Activated naive CD8-positive, alpha-beta T cell treated with anti-CD3 and anti-CD28 coated beads, Interleukin-2, amount 50 U/mL, for 24 hours (primary cell): Measurements from ENCODE around the gene SMCR8.
"Not testable (repeated sequence)": the region's sequence is repeated elsewhere in the genome, so short reads cannot be mapped to it uniquely, and the experiment has no call there.

Experiments used
- ATAC-seq: fragments of 150-1000 bp; cut with Tn5 transposase; one replicate; pipeline ENCODE4 v1.10.0; 2021
- DNase-seq: peaks from one replicate; pipeline ENCODE4 v3.0.0; 2021
- H3K27ac Mint-ChIP-seq: one replicate; pipeline ENCODE4 v1.8.0; 2021; ENCODE audit warnings: mild to moderate bottlenecking, mixed read lengths
- H3K27me3 Mint-ChIP-seq: one replicate; pipeline ENCODE4 v1.8.0; 2021; ENCODE audit warnings: mixed read lengths
- H3K36me3 Mint-ChIP-seq: one replicate; pipeline ENCODE4 v1.8.0; 2021; ENCODE audit warnings: low read depth, mixed read lengths
- H3K4me1 Mint-ChIP-seq: one replicate; pipeline ENCODE4 v1.8.0; 2021; ENCODE audit warnings: mixed read lengths
- H3K4me3 Mint-ChIP-seq: one replicate; pipeline ENCODE4 v1.8.0; 2021; ENCODE audit warnings: mild to moderate bottlenecking, moderate library complexity, mixed read lengths
- H3K9me3 Mint-ChIP-seq: one replicate; pipeline ENCODE4 v1.8.0; 2021; ENCODE audit warnings: mixed read lengths

Gene SMCR8

GRCh38 chr17:18303206-18303605 is 11.9 kb upstream of the SMCR8 start:
- H3K27ac Mint-ChIP-seq, DNase-seq, H3K27me3 Mint-ChIP-seq, H3K9me3 Mint-ChIP-seq, ATAC-seq, H3K4me1 Mint-ChIP-seq, H3K4me3 Mint-ChIP-seq: not testable (repeated sequence)
- H3K36me3 Mint-ChIP-seq = peaks cover 54% of the 10 kb centered on the region

GRCh38 chr17:18309202-18309601 is 5.9 kb upstream of the SMCR8 start:
- Mint-ChIP-seq H3K27ac (no peak overlapping the region), H3K36me3 (peaks cover 61% of the 10 kb centered on the region), H3K4me1 (peaks cover 31% of the 10 kb centered on the region), H3K4me3 (no peak overlapping the region), H3K27me3 (no peaks in the 10 kb centered on the region), H3K9me3 (no peaks in the 10 kb centered on the region)
- DNase-seq (no peak), ATAC-seq (no peak)

- Mint-ChIP-seq H3K27ac (peak overlapping the region; percentile 100), H3K9me3 (no peaks in the 10 kb centered on the region), H3K27me3 (no peaks in the 10 kb centered on the region), H3K4me1 (peaks cover 69% of the 10 kb centered on the region), H3K4me3 (peak overlapping the region; percentile 98), H3K36me3 (peaks cover 54% of the 10 kb centered on the region)
- no peak for ATAC-seq
- no peak for DNase-seq
These were observed 898 bp upstream of the SMCR8 start for GRCh38 chr17:18314059-18314730.

- peaks cover 49% of the 10 kb centered on the region for H3K36me3 Mint-ChIP-seq
These were observed 449 bp downstream of the SMCR8 start for GRCh38 chr17:18315562-18315922.

GRCh38 chr17:18315961-18316360 is 868 bp downstream of the SMCR8 start:
- Mint-ChIP-seq H3K27me3 (no peaks in the 10 kb centered on the region), H3K4me1 (peaks cover 78% of the 10 kb centered on the region), H3K4me3 (peak overlapping the region; percentile 98), H3K36me3 (peaks cover 47% of the 10 kb centered on the region), H3K27ac (peak overlapping the region; percentile 100), H3K9me3 (no peaks in the 10 kb centered on the region)
- DNase-seq = no peak
- no peak for ATAC-seq

More at GRCh38 chr17:18315562-18315922, 449 bp downstream of the SMCR8 start:
- Mint-ChIP-seq H3K4me3 (peak overlapping the region; percentile 98), H3K27me3 (no peaks in the 10 kb centered on the region), H3K4me1 (peaks cover 76% of the 10 kb centered on the region), H3K27ac (peak overlapping the region; percentile 100), H3K9me3 (no peaks in the 10 kb centered on the region)
- no peak for ATAC-seq
- no peak for DNase-seq

GRCh38 chr17:18318117-18318516 is 3.0 kb downstream of the SMCR8 start:
- Mint-ChIP-seq H3K4me1 (peaks cover 65% of the 10 kb centered on the region), H3K4me3 (peak overlapping the region; percentile 24), H3K27me3 (no peaks in the 10 kb centered on the region), H3K9me3 (no peaks in the 10 kb centered on the region), H3K36me3 (peaks cover 31% of the 10 kb centered on the region), H3K27ac (no peak overlapping the region)
- ATAC-seq = no peak
- no peak for DNase-seq

GRCh38 chr17:18318771-18319450 is 3.8 kb downstream of the SMCR8 start:
- no peaks in the 10 kb centered on the region for H3K9me3 Mint-ChIP-seq
- DNase-seq (no peak), ATAC-seq (no peak)
- peaks cover 57% of the 10 kb centered on the region for H3K4me1 Mint-ChIP-seq
- peaks cover 23% of the 10 kb centered on the region for H3K36me3 Mint-ChIP-seq
- no peaks in the 10 kb centered on the region for H3K27me3 Mint-ChIP-seq
- peak overlapping the region; percentile 41 for H3K27ac Mint-ChIP-seq
- H3K4me3 Mint-ChIP-seq = peak overlapping the region; percentile 11

GRCh38 chr17:18319604-18320256 is 4.6 kb downstream of the SMCR8 start:
- Mint-ChIP-seq H3K4me3 (no peak overlapping the region), H3K27ac (peak overlapping the region; percentile 10), H3K9me3 (no peaks in the 10 kb centered on the region), H3K36me3 (peaks cover 19% of the 10 kb centered on the region), H3K27me3 (no peaks in the 10 kb centered on the region), H3K4me1 (peaks cover 57% of the 10 kb centered on the region)
- DNase-seq (no peak), ATAC-seq (no peak)

- no peak for ATAC-seq
- no peaks in the 10 kb centered on the region for H3K27me3 Mint-ChIP-seq
These were observed 5.2 kb downstream of the SMCR8 start for GRCh38 chr17:18320301-18320700.

GRCh38 chr17:18321309-18321708 is 6.2 kb downstream of the SMCR8 start:
- Mint-ChIP-seq H3K9me3 (no peaks in the 10 kb centered on the region), H3K27me3 (no peaks in the 10 kb centered on the region), H3K4me1 (peaks cover 56% of the 10 kb centered on the region), H3K36me3 (peaks cover 23% of the 10 kb centered on the region), H3K27ac (no peak overlapping the region), H3K4me3 (no peak overlapping the region)
- DNase-seq (no peak), ATAC-seq (no peak)

More at GRCh38 chr17:18320301-18320700, 5.2 kb downstream of the SMCR8 start:
- H3K4me3 Mint-ChIP-seq = no peak overlapping the region
- peaks cover 59% of the 10 kb centered on the region for H3K4me1 Mint-ChIP-seq
- no peaks in the 10 kb centered on the region for H3K9me3 Mint-ChIP-seq
- no peak overlapping the region for H3K27ac Mint-ChIP-seq
- H3K36me3 Mint-ChIP-seq = peaks cover 25% of the 10 kb centered on the region
- DNase-seq = no peak

- Mint-ChIP-seq H3K36me3 (peaks cover 13% of the 10 kb centered on the region), H3K27ac (no peak overlapping the region), H3K4me3 (no peak overlapping the region), H3K4me1 (peaks cover 44% of the 10 kb centered on the region), H3K9me3 (no peaks in the 10 kb centered on the region), H3K27me3 (no peaks in the 10 kb centered on the region)
- no peak for DNase-seq
- no peak for ATAC-seq
These were observed 7.4 kb downstream of the SMCR8 start for GRCh38 chr17:18322522-18322921.

GRCh38 chr17:18323007-18323406 is 7.9 kb downstream of the SMCR8 start:
- H3K36me3 Mint-ChIP-seq = peaks cover 10% of the 10 kb centered on the region
- no peaks in the 10 kb centered on the region for H3K9me3 Mint-ChIP-seq
- H3K4me3 Mint-ChIP-seq = no peak overlapping the region
- DNase-seq (no peak), ATAC-seq (no peak)
- peak overlapping the region; percentile 42 for H3K27ac Mint-ChIP-seq
- H3K27me3 Mint-ChIP-seq = no peaks in the 10 kb centered on the region
- peaks cover 39% of the 10 kb centered on the region for H3K4me1 Mint-ChIP-seq

- H3K4me1 Mint-ChIP-seq = peaks cover 33% of the 10 kb centered on the region
- no peaks in the 10 kb centered on the region for H3K27me3 Mint-ChIP-seq
- no peaks in the 10 kb centered on the region for H3K9me3 Mint-ChIP-seq
- ATAC-seq (no peak), DNase-seq (no peak)
- peak overlapping the region; percentile 42 for H3K27ac Mint-ChIP-seq
- peaks cover 11% of the 10 kb centered on the region for H3K36me3 Mint-ChIP-seq
- no peak overlapping the region for H3K4me3 Mint-ChIP-seq
These were observed 8.5 kb downstream of the SMCR8 start for GRCh38 chr17:18323507-18324139.

- Mint-ChIP-seq H3K27me3 (no peaks in the 10 kb centered on the region), H3K27ac (peak overlapping the region; percentile 44), H3K9me3 (no peaks in the 10 kb centered on the region), H3K4me3 (no peak overlapping the region), H3K36me3 (peaks cover 13% of the 10 kb centered on the region), H3K4me1 (peaks cover 26% of the 10 kb centered on the region)
- DNase-seq (no peak), ATAC-seq (no peak)
These were observed 9.3 kb downstream of the SMCR8 start for GRCh38 chr17:18324140-18325050.
